Gastroesophageal sphincter (tissue), 3 donors: ENCODE results near the gene ANKRD66.

Experiments
- CTCF ChIP-seq, 4 experiments: fragments of 200-600 bp in 2 of 4; fragments of 450-650 bp in 2 of 4; sonication (generic) in 1 of 4; IDR thresholded peaks; one replicate each; pipeline ENCODE4 v1.5.1; 2017 to 2019; ENCODE audit warnings: antibody characterized with exemption in 4 of 4, mild to moderate bottlenecking in 2 of 4, moderate library complexity in 2 of 4
- EP300 ChIP-seq: sonication (generic); formaldehyde crosslinking; IDR thresholded peaks from one replicate; pipeline ENCODE4 v1.6.1; 2017; ENCODE audit warnings: antibody characterized with exemption, mild to moderate bottlenecking
- POLR2A ChIP-seq, 2 donors: fragments of 450-650 bp; IDR thresholded peaks; one replicate each; pipeline ENCODE4 v1.6.1; 2017; ENCODE audit warnings: antibody characterized with exemption in 2 of 2, mild to moderate bottlenecking in 2 of 2, moderate library complexity in 1 of 2
- POLR2AphosphoS5 ChIP-seq: sonication (generic); formaldehyde crosslinking; IDR thresholded peaks from one replicate; pipeline ENCODE4 v1.6.1; 2017; ENCODE audit warnings: antibody characterized with exemption

- no peak for TF ChIP-seq CTCF (IDR thresholded peaks at IDR 0.05)
- TF ChIP-seq POLR2A (IDR thresholded peaks at IDR 0.05): no peak
- TF ChIP-seq EP300: no peak
- no peak for TF ChIP-seq POLR2AphosphoS5
Measured at GRCh38 chr6:46729787-46730326, 16.9 kb upstream of the ANKRD66 start.
